LNCaP clone FGC (cell line): ENCODE data around the gene OSBPL2.

Experiments
- DNase-seq: peaks from one replicate; pipeline ENCODE4 v3.0.0-alpha.2; 2011; ENCODE audit warnings: low read depth
- H3K4me3 ChIP-seq: 2 replicates; pipeline ENCODE4 v1.5.1; 2011; ENCODE audit warnings: mild to moderate bottlenecking, low read depth, low read length, control low read depth
- TF ChIP-seq, protein P1 (sequence below): IDR thresholded peaks from 2 replicates; pipeline ENCODE4 v1.5.1; 2012; ENCODE audit warnings: mild to moderate bottlenecking; ENCODE audit not compliant: control insufficient read depth, insufficient read depth; ENCODE audit errors: extremely low read depth

Gene OSBPL2

DNA sequence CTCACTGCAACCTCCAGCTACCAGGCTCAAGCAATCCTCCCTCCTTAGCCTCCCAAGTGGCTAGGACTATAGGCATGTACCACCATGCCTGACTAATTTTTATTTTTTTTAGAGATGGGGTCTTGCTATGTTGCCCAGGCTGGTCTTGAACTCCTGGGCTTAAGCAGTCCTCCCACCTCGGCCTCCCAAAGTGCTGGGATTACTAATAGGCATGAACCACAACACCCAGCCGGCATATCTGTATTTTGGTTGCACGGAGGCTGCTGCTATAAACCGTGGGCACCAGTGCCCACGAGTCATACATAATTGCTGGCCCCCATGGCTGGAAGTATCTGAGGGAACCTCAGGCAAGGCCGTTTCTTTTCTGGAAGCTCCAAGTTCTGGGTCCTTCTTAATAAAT is 46.1 kb downstream of the OSBPL2 start:
- TF ChIP-seq, protein P1, sequence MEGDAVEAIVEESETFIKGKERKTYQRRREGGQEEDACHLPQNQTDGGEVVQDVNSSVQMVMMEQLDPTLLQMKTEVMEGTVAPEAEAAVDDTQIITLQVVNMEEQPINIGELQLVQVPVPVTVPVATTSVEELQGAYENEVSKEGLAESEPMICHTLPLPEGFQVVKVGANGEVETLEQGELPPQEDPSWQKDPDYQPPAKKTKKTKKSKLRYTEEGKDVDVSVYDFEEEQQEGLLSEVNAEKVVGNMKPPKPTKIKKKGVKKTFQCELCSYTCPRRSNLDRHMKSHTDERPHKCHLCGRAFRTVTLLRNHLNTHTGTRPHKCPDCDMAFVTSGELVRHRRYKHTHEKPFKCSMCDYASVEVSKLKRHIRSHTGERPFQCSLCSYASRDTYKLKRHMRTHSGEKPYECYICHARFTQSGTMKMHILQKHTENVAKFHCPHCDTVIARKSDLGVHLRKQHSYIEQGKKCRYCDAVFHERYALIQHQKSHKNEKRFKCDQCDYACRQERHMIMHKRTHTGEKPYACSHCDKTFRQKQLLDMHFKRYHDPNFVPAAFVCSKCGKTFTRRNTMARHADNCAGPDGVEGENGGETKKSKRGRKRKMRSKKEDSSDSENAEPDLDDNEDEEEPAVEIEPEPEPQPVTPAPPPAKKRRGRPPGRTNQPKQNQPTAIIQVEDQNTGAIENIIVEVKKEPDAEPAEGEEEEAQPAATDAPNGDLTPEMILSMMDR: no peak
- DNase-seq: no peak
- H3K4me3 ChIP-seq: no peak overlapping the region

GRCh38 chr20:62285151-62285550 is 46.8 kb downstream of the OSBPL2 start:
- no peak for DNase-seq
- TF ChIP-seq, protein P1: no peak
- no peak overlapping the region for H3K4me3 ChIP-seq

GRCh38 chr20:62285722-62286121 is 47.4 kb downstream of the OSBPL2 start:
- no peak overlapping the region for H3K4me3 ChIP-seq
- no peak for DNase-seq
- TF ChIP-seq, protein P1: no peak

- DNase-seq: no peak
Measured at GRCh38 chr20:62286493-62287064, 48.3 kb downstream of the OSBPL2 start.

DNA sequence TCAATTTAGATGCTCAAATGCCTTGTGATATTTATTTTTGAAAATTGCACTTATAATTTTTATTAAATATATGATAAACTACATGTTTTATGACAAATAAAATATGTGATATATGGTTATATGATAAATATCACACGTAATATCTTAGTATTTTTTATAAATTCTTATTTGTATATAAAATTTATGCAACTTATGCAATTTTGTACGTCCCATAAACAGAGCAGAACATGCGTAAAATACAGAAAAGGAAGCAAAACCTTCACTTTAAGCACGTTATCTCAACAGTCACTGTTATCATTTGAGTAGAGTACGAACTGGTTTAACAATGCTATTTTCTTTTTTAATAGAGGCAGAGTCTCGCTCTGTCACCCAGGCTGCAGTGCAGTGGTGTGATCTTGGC is 48.8 kb downstream of the OSBPL2 start:
- TF ChIP-seq, protein P1: no peak
- no peak overlapping the region for H3K4me3 ChIP-seq
- DNase-seq: no peak

More at GRCh38 chr20:62286493-62287064, 48.3 kb downstream of the OSBPL2 start:
- TF ChIP-seq, protein P1: no peak
- H3K4me3 ChIP-seq: no peak overlapping the region

DNA sequence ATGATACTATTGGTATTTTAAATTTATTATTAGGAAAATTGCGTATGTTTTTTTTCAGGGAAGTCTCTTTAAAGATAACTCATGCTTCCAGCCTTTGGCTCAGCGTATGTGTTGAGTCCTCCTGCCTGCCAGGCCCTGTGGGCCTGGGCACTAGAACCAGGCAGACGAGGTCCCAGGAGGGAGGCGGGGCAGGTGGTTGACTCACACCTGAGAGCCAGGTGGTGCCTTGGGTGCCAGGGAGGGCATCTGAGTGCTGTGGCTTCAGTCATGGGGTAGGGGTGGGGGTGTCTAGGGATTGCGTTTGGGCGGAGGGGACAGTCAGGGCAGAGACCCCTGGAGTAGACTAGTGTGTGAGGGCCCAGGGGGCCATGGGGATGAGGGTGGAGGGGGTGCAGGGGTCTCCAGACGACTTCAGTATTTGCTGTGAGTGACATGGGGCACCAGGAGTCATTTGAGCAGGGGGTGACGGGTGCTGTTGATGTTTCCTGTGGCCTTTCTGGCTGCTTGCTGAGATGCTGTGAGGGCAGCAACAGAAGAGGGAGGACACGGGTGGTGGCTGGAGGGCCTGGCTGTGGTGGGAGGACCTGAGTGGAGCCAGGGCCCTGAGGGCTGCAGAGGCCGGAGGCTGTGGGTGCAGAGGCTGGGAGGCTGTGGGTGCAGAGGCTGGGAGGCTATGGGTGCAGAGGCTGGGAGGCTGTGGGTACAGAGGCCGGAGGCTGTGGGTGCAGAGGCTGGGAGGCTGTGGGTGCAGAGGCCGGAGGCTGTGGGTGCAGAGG is 49.6 kb downstream of the OSBPL2 start:
- TF ChIP-seq, protein P1: no peak
- DNase-seq: no peak
- no peak overlapping the region for H3K4me3 ChIP-seq
